GM12878 (cell line): Measurements from ENCODE around the gene MRGPRG. TPM values are rescaled to one million over a fixed set of nuclear protein-coding genes. Genes with fewer than 3 reads are reported as not detected.

ENCODE experiments used
- ATAC-seq: fragments of 200-7000 bp; cut with Tn5 transposase; 3 replicates; pipeline ENCODE4 v1.9.1; 2020; ENCODE audit warnings: mild to moderate bottlenecking, moderate library complexity
- BruUV-seq: library from RNA; stranded (reverse); fragments of 400-500 nt; replicated peaks from 2 replicates; lab custom pipeline; 2021; lab: Mats Ljungman, UMichigan
- CTCF ChIA-PET: fragments of 300-600 bp; sonication (Branson Sonifier 250); formaldehyde crosslinking; extraction: SDS; loops from one replicate; lab custom pipeline; 2021; ENCODE audit warnings: inconsistent platforms; lab: Yijun Ruan, JAX
- POLR2A ChIA-PET: fragments of 350-600 bp; formaldehyde crosslinking; extraction: SDS; loops from one replicate; lab custom pipeline; 2021; ENCODE audit warnings: inconsistent platforms; lab: Charles Lee
- RAD21 ChIA-PET: fragments of 300-600 bp; sonication (Branson Sonifier 250); formaldehyde crosslinking; loops from one replicate; lab custom pipeline; 2023; ENCODE audit warnings: antibody characterized with exemption; ENCODE audit not compliant: unreplicated experiment; lab: Charles Lee
- SMC1A ChIA-PET: fragments of 300-600 bp; sonication (Branson Sonifier 250); formaldehyde crosslinking; loops from one replicate; lab custom pipeline; 2023; ENCODE audit not compliant: unreplicated experiment, uncharacterized antibody; lab: Charles Lee
- DNase-seq: peaks from one replicate; pipeline ENCODE4 v3.0.0-alpha.2; 2011; ENCODE audit warnings: low read depth, low spot score
- FAIRE-seq: peaks from 3 replicates; lab custom pipeline; 2011; peaks lifted over from hg19 to GRCh38; lab: Jason Lieb, UNC
- H2AFZ ChIP-seq: 2 replicates; pipeline ENCODE4 v1.6.0; 2011; ENCODE audit warnings: low read depth, low read length, control low read depth; ENCODE audit not compliant: control insufficient read depth
- H3K27ac ChIP-seq: 2 replicates; pipeline ENCODE4 v1.5.1; 2011; ENCODE audit warnings: control low read depth; ENCODE audit not compliant: control insufficient read depth, insufficient read depth
- H3K27me3 ChIP-seq, 2 experiments: replicated peaks in 1 of 2; 2 replicates each; pipeline versions ENCODE4 v1.6.0 to v1.6.1; 2011; ENCODE audit warnings: low read length in 1 of 2; ENCODE audit not compliant: control insufficient read depth in 2 of 2, insufficient read depth in 2 of 2
- H3K36me3 ChIP-seq, 2 experiments: 2 replicates each; pipeline ENCODE4 v1.5.1; 2011; ENCODE audit warnings: low read length in 1 of 2; ENCODE audit not compliant: control insufficient read depth in 2 of 2, insufficient read depth in 2 of 2
- H3K4me1 ChIP-seq: 2 replicates; pipeline ENCODE4 v1.6.1; 2011; ENCODE audit warnings: mild to moderate bottlenecking, low read length, moderate library complexity, mixed read lengths; ENCODE audit not compliant: control insufficient read depth, insufficient read depth
- H3K4me2 ChIP-seq: 2 replicates; pipeline ENCODE4 v1.6.0; 2011; ENCODE audit warnings: control low read depth; ENCODE audit not compliant: control insufficient read depth, insufficient read depth
- H3K4me3 ChIP-seq: fragments of 200-600 bp; sonication (generic); 2 replicates; pipeline ENCODE4 v1.5.1; 2016
- H3K79me2 ChIP-seq: 2 replicates; pipeline ENCODE4 v1.6.0; 2011; ENCODE audit warnings: low read length; ENCODE audit not compliant: control insufficient read depth, insufficient read depth
- H3K9ac ChIP-seq: 2 replicates; pipeline ENCODE4 v1.8.0; 2011; ENCODE audit warnings: low read length, control low read depth, mixed read lengths; ENCODE audit not compliant: control insufficient read depth, insufficient read depth
- H3K9me3 ChIP-seq: replicated peaks from 3 replicates; pipeline ENCODE4 v1.5.1; 2011; ENCODE audit warnings: mild to moderate bottlenecking, low read length; ENCODE audit not compliant: control insufficient read depth, insufficient read depth
- H4K20me1 ChIP-seq: 2 replicates; pipeline ENCODE4 v1.6.0; 2011; ENCODE audit not compliant: control insufficient read depth, insufficient read depth
- ASH2L ChIP-seq: fragments of 300-600, 200-600 bp; sonication (generic); IDR thresholded peaks from 2 replicates; pipeline ENCODE4 v1.6.1; 2017; ENCODE audit warnings: low read depth, mild to moderate bottlenecking, borderline replicate concordance
- CBFB ChIP-seq: IDR thresholded peaks from 2 replicates; pipeline ENCODE4 v1.6.1; 2016; ENCODE audit warnings: antibody characterized with exemption, low read depth
- CBX3 ChIP-seq: fragments of 200-600 bp; sonication (generic); IDR thresholded peaks from 2 replicates; pipeline ENCODE4 v1.6.1; 2016; ENCODE audit warnings: low read depth, borderline replicate concordance
- CEBPB ChIP-seq, 2 experiments: fragments of 150-350 bp in 1 of 2; IDR thresholded peaks; 2 replicates each; pipeline ENCODE4 v1.6.1; 2012 to 2014; ENCODE audit warnings: low read depth in 2 of 2, low read length in 2 of 2, borderline replicate concordance in 1 of 2, inconsistent platforms in 1 of 2
- GABPA ChIP-seq: IDR thresholded peaks from 2 replicates; pipeline ENCODE4 v1.6.1; 2014; ENCODE audit warnings: antibody characterized with exemption, low read depth, mild to moderate bottlenecking, inconsistent platforms
- IKZF1 ChIP-seq: fragments of 450-650 bp; conservative IDR thresholded peaks from 2 replicates; pipeline ENCODE4 v1.6.1; 2017; ENCODE audit warnings: antibody characterized with exemption, mild to moderate bottlenecking
- KLF5 ChIP-seq: fragments of 450-650 bp; IDR thresholded peaks from 2 replicates; pipeline ENCODE4 v1.6.1; 2014; ENCODE audit warnings: mild to moderate bottlenecking; ENCODE audit not compliant: partially characterized antibody
- MYB ChIP-seq: fragments of 150-350 bp; IDR thresholded peaks from 2 replicates; pipeline ENCODE4 v1.6.1; 2014; ENCODE audit warnings: mild to moderate bottlenecking, low read depth, low read length, borderline replicate concordance
- POU2F2 ChIP-seq: IDR thresholded peaks from 3 replicates; pipeline ENCODE4 v1.6.1; 2011; ENCODE audit warnings: low read depth, mild to moderate bottlenecking, low read length, borderline replicate concordance
- RAD21 ChIP-seq: IDR thresholded peaks from 2 replicates; pipeline ENCODE4 v1.6.1; 2011; ENCODE audit warnings: mild to moderate bottlenecking, low read depth, low read length, moderate library complexity; ENCODE audit not compliant: insufficient read depth
- SUZ12 ChIP-seq: fragments of 200-600 bp; sonication (generic); IDR thresholded peaks from one replicate; pipeline ENCODE4 v1.6.1; 2018; ENCODE audit warnings: antibody characterized with exemption, mild to moderate bottlenecking; ENCODE audit not compliant: unreplicated experiment
- USF2 ChIP-seq: IDR thresholded peaks from 2 replicates; pipeline ENCODE4 v1.6.1; 2011; ENCODE audit warnings: low read depth, low read length, improper control_type of control experiment, borderline replicate concordance
- WRNIP1 ChIP-seq: IDR thresholded peaks from 2 replicates; pipeline ENCODE4 v1.6.1; 2011; ENCODE audit warnings: low read depth, low read length, improper control_type of control experiment, borderline replicate concordance
- ZBED1 ChIP-seq: IDR thresholded peaks from 2 replicates; pipeline ENCODE4 v1.6.1; 2016; ENCODE audit warnings: borderline replicate concordance
- ZNF274 ChIP-seq: IDR thresholded peaks from one replicate; pipeline ENCODE4 v1.8.0; 2011; ENCODE audit not compliant: insufficient read length, insufficient read depth
- ZSCAN29 ChIP-seq: fragments of 450-650 bp; IDR thresholded peaks from 2 replicates; pipeline ENCODE4 v1.6.1; 2017; ENCODE audit warnings: mild to moderate bottlenecking, moderate library complexity
- WGBS: methylation state at CpG from one replicate; pipeline ENCODE4 v1.1.6; 2016; ENCODE audit warnings: low lambda C conversion rate; ENCODE audit not compliant: insufficient replicate concordance, insufficient coverage; ENCODE audit errors: missing lambda C conversion rate; 5-methylcytosine and 5-hydroxymethylcytosine counted together
- in situ Hi-C: fragments of 300-500 bp; cut with MboI; formaldehyde crosslinking; loops from 9 replicates; pipeline ENCODE4 v1.14.3; 2018; ENCODE audit warnings: mixed read lengths
- intact Hi-C: fragments of 100-400 bp; cut with micrococcal nuclease; formaldehyde crosslinking; loops from one replicate; pipeline ENCODE4 v1.14.2; 2022; ENCODE audit not compliant: unreplicated experiment
- polyA plus RNA-seq, 11 experiments: library from polyadenylated mRNA; depleted of rRNA in 4 of 11; unstranded in 6 of 11; stranded (reverse) in 5 of 11; fragments of >200 nt; fragmentation: Nextera tagmentation in 4 of 11; fragmentation: Illumina TruSeq in 1 of 11; extraction: Ambion mirVana in 4 of 11; extraction: Trizol in 1 of 11; gene quantifications; 1 replicate in 1 of 11; 2 replicates in 10 of 11; pipeline versions ENCODE4 v1.2.1 to v1.2.3, GENCODE V29; 2011 to 2016; ENCODE audit warnings: inconsistent platforms in 2 of 11, missing spikeins in 2 of 11, low read depth in 1 of 11
- total RNA-seq, 4 experiments: library from RNA; depleted of rRNA in 3 of 4; stranded (reverse); fragments of >200 nt in 3 of 4; fragmentation: Illumina TruSeq in 1 of 4; extraction: Trizol in 1 of 4; gene quantifications; 2 replicates each; pipeline versions ENCODE4 v1.2.1 to v1.2.3, GENCODE V29; 2013 to 2021
- TF ChIP-seq, protein P1 (sequence below): fragments of 450-650 bp; formaldehyde crosslinking; IDR thresholded peaks from 2 replicates; pipeline ENCODE4 v1.4.0; 2022; ENCODE audit warnings: mild to moderate bottlenecking, moderate library complexity
- TF ChIP-seq, protein P2 (sequence below): fragments of 450-650 bp; IDR thresholded peaks from 2 replicates; pipeline ENCODE4 v1.6.1; 2016; ENCODE audit warnings: mild to moderate bottlenecking

MRGPRG gene
- total and polyA plus RNA-seq, 10 of the 15 experiments (the other 5 are each of a cell fraction or from before 2014, with no cell fraction given), result not detected

GRCh38 chr11:3229673-3230630 lies 11.3 kb upstream of the MRGPRG start:
- Histone ChIP-seq H3K4me1 (no peaks in the 10 kb centered on the region), H4K20me1 (no peaks in the 10 kb centered on the region), H2AFZ (no peak overlapping the region), H3K4me2 (no peak overlapping the region), H3K27ac (no peak overlapping the region), H3K9me3 (no peaks in the 10 kb centered on the region), H3K9ac (no peak overlapping the region), H3K36me3 (no peaks in the 10 kb centered on the region), H3K27me3 (no peaks in the 10 kb centered on the region; a peak in 1 of 4 replicates), H3K4me3 (no peak overlapping the region), H3K79me2 (no peaks in the 10 kb centered on the region)
- ChIA-PET SMC1A (no interaction called here), CTCF (no interaction called here), RAD21 (no interaction called here), POLR2A (no interaction called here)
- ATAC-seq, result no peak
- FAIRE-seq, result no peak
- intact Hi-C loops (loop anchor here (10.0 kb wide), 1 partner anchor 185 kb away; no protein-coding TSS in a partner anchor), in situ Hi-C loops (no loop called here)
- BruUV-seq, result no TSS peak
- 32% methylated on average over 20 of the region's 21 CpGs for WGBS
- no peak for DNase-seq
- TF ChIP-seq RAD21 (no peak), USF2 (no peak), IKZF1 (no peak), CBX3 (no peak), ZSCAN29 (no peak), ZBED1 (no peak), GABPA (no peak), ASH2L (no peak), CEBPB (IDR thresholded peaks at IDR 0.05; ENCODE audit: borderline replicate concordance in 1 of 2, low read depth in 2 of 2, low read length in 2 of 2) (no peak), ZNF274 (no peak), CBFB (no peak), KLF5 (no peak), SUZ12 (no peak), WRNIP1 (no peak), MYB (no peak), POU2F2 (no peak)
- TF ChIP-seq, protein P1, sequence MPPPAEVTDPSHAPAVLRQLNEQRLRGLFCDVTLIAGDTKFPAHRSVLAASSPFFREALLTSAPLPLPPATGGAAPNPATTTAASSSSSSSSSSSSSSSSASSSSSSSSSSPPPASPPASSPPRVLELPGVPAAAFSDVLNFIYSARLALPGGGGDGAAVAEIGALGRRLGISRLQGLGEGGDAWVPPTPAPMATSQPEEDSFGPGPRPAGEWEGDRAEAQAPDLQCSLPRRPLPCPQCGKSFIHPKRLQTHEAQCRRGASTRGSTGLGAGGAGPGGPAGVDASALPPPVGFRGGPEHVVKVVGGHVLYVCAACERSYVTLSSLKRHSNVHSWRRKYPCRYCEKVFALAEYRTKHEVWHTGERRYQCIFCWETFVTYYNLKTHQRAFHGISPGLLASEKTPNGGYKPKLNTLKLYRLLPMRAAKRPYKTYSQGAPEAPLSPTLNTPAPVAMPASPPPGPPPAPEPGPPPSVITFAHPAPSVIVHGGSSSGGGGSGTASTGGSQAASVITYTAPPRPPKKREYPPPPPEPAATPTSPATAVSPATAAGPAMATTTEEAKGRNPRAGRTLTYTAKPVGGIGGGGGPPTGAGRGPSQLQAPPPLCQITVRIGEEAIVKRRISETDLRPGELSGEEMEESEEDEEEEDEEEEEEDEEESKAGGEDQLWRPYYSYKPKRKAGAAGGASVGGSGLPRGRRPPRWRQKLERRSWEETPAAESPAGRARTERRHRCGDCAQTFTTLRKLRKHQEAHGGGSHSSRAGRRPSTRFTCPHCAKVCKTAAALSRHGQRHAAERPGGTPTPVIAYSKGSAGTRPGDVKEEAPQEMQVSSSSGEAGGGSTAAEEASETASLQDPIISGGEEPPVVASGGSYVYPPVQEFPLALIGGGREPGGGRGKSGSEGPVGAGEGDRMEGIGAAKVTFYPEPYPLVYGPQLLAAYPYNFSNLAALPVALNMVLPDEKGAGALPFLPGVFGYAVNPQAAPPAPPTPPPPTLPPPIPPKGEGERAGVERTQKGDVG (CRISPR knock-in tag), result no peak
- TF ChIP-seq, protein P2, sequence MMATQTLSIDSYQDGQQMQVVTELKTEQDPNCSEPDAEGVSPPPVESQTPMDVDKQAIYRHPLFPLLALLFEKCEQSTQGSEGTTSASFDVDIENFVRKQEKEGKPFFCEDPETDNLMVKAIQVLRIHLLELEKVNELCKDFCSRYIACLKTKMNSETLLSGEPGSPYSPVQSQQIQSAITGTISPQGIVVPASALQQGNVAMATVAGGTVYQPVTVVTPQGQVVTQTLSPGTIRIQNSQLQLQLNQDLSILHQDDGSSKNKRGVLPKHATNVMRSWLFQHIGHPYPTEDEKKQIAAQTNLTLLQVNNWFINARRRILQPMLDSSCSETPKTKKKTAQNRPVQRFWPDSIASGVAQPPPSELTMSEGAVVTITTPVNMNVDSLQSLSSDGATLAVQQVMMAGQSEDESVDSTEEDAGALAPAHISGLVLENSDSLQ, result no peak
